WTC11 (cell line): ENCODE measurements around the gene INTS7. TPM values are rescaled to one million over a fixed set of nuclear protein-coding genes. Genes with fewer than 3 reads are reported as not detected.

ENCODE experiments used
- ATAC-seq: fragments of 200-7000 bp; cut with Tn5 transposase; 2 replicates; pipeline ENCODE4 v1.10.0; 2021; ENCODE audit warnings: mild to moderate bottlenecking, moderate library complexity
- CTCF ChIA-PET: fragments of 300-600 bp; sonication (Branson Sonifier 250); formaldehyde crosslinking; loops from one replicate; lab custom pipeline; 2021; ENCODE audit warnings: antibody characterized with exemption; lab: Charles Lee
- POLR2A ChIA-PET: fragments of 350-600 bp; sonication (Branson Sonifier 250); formaldehyde crosslinking; loops from one replicate; lab custom pipeline; 2021; ENCODE audit warnings: antibody characterized with exemption; lab: Charles Lee
- DNase-seq: peaks from one replicate; pipeline ENCODE4 v3.0.0; 2021; ENCODE audit warnings: low spot score
- H3K27ac Mint-ChIP-seq: 2 replicates; pipeline ENCODE4 v1.8.0; 2021; ENCODE audit warnings: mixed read lengths
- H3K27me3 Mint-ChIP-seq: 2 replicates; pipeline ENCODE4 v1.8.0; 2021; ENCODE audit warnings: low read depth, mild to moderate bottlenecking, moderate library complexity, mixed read lengths
- H3K36me3 Mint-ChIP-seq: 2 replicates; pipeline ENCODE4 v1.8.0; 2021; ENCODE audit warnings: mixed read lengths
- H3K4me1 Mint-ChIP-seq: 2 replicates; pipeline ENCODE4 v1.8.0; 2022; ENCODE audit warnings: mixed read lengths
- H3K4me3 Mint-ChIP-seq: 2 replicates; pipeline ENCODE4 v1.8.0; 2021; ENCODE audit warnings: mild to moderate bottlenecking, moderate library complexity, mixed read lengths
- H3K9me3 Mint-ChIP-seq: 2 replicates; pipeline ENCODE4 v1.8.0; 2021; ENCODE audit warnings: mixed read lengths
- CREB1 ChIP-seq: sonication (generic); formaldehyde crosslinking; IDR thresholded peaks from 2 replicates; pipeline ENCODE4 v1.8.0; 2023; ENCODE audit warnings: mild to moderate bottlenecking, missing genetic modification reagents
- CREM ChIP-seq: sonication (generic); formaldehyde crosslinking; IDR thresholded peaks from 2 replicates; pipeline ENCODE4 v1.8.1; 2022; ENCODE audit warnings: mild to moderate bottlenecking, missing genetic modification reagents, moderate library complexity
- ELF4 ChIP-seq: sonication (generic); formaldehyde crosslinking; IDR thresholded peaks from 2 replicates; pipeline ENCODE4 v1.8.1; 2022; ENCODE audit warnings: low read depth, mild to moderate bottlenecking, moderate library complexity, missing genetic modification reagents
- FOXJ3 ChIP-seq: sonication (generic); formaldehyde crosslinking; IDR thresholded peaks from 2 replicates; pipeline ENCODE4 v1.9.0; 2021; ENCODE audit warnings: missing genetic modification reagents, mild to moderate bottlenecking, borderline replicate concordance
- FOXK1 ChIP-seq: sonication (generic); formaldehyde crosslinking; IDR thresholded peaks from 2 replicates; pipeline ENCODE4 v1.8.0; 2022; ENCODE audit warnings: mild to moderate bottlenecking, moderate library complexity, missing genetic modification reagents
- IRF2 ChIP-seq: sonication (generic); formaldehyde crosslinking; IDR thresholded peaks from 2 replicates; pipeline ENCODE4 v1.8.0; 2022; ENCODE audit warnings: low read depth, missing genetic modification reagents, borderline replicate concordance
- JUN ChIP-seq: sonication (generic); formaldehyde crosslinking; IDR thresholded peaks from 2 replicates; pipeline ENCODE4 v1.8.0; 2023; ENCODE audit warnings: mild to moderate bottlenecking, missing genetic modification reagents
- NFE2L1 ChIP-seq: sonication (generic); formaldehyde crosslinking; IDR thresholded peaks from 2 replicates; pipeline ENCODE4 v1.8.1; 2023; ENCODE audit warnings: missing genetic modification reagents
- TP53 ChIP-seq: sonication (generic); formaldehyde crosslinking; IDR thresholded peaks from 2 replicates; pipeline ENCODE4 v1.8.1; 2023; ENCODE audit warnings: mild to moderate bottlenecking, missing genetic modification reagents
- ZBTB21 ChIP-seq: sonication (generic); formaldehyde crosslinking; IDR thresholded peaks from 2 replicates; pipeline ENCODE4 v1.8.1; 2023; ENCODE audit warnings: mild to moderate bottlenecking, missing genetic modification reagents, borderline replicate concordance
- ZNF219 ChIP-seq: sonication (generic); formaldehyde crosslinking; IDR thresholded peaks from 2 replicates; pipeline ENCODE4 v1.8.0; 2023; ENCODE audit warnings: missing genetic modification reagents, mild to moderate bottlenecking, borderline replicate concordance
- total RNA-seq: library from RNA; stranded (reverse); gene quantifications from 3 replicates; pipeline ENCODE4 v1.2.3, GENCODE V29; 2021
- TF ChIP-seq, protein P1 (sequence below): sonication (generic); formaldehyde crosslinking; IDR thresholded peaks from 2 replicates; pipeline ENCODE4 v1.8.0; 2022; ENCODE audit warnings: mild to moderate bottlenecking, missing genetic modification reagents
- TF ChIP-seq, protein P2 (sequence below): sonication (generic); formaldehyde crosslinking; IDR thresholded peaks from 2 replicates; pipeline ENCODE4 v1.8.1; 2023; ENCODE audit warnings: mild to moderate bottlenecking, missing genetic modification reagents, moderate library complexity
- TF ChIP-seq, protein P3 (sequence below): sonication (generic); formaldehyde crosslinking; IDR thresholded peaks from 2 replicates; pipeline ENCODE4 v1.8.0; 2023; ENCODE audit warnings: missing genetic modification reagents
- TF ChIP-seq, protein P4 (sequence below): sonication (generic); formaldehyde crosslinking; IDR thresholded peaks from 2 replicates; pipeline ENCODE4 v1.8.1; 2023; ENCODE audit warnings: mild to moderate bottlenecking, moderate library complexity, missing genetic modification reagents
- TF ChIP-seq, protein P5 (sequence below): sonication (generic); formaldehyde crosslinking; IDR thresholded peaks from 2 replicates; pipeline ENCODE4 v1.8.0; 2022; ENCODE audit warnings: mild to moderate bottlenecking, missing genetic modification reagents
- TF ChIP-seq, protein P6 (sequence below): sonication (generic); formaldehyde crosslinking; IDR thresholded peaks from 2 replicates; pipeline ENCODE4 v1.8.0; 2023; ENCODE audit warnings: missing genetic modification reagents, mild to moderate bottlenecking, borderline replicate concordance
- TF ChIP-seq, protein P7 (sequence below): sonication (generic); formaldehyde crosslinking; IDR thresholded peaks from 2 replicates; pipeline ENCODE4 v1.8.0; 2023; ENCODE audit warnings: mild to moderate bottlenecking, missing genetic modification reagents

The INTS7 gene
- total RNA-seq, 1 experiment from 2014 or later: 17.2 TPM

DNA sequence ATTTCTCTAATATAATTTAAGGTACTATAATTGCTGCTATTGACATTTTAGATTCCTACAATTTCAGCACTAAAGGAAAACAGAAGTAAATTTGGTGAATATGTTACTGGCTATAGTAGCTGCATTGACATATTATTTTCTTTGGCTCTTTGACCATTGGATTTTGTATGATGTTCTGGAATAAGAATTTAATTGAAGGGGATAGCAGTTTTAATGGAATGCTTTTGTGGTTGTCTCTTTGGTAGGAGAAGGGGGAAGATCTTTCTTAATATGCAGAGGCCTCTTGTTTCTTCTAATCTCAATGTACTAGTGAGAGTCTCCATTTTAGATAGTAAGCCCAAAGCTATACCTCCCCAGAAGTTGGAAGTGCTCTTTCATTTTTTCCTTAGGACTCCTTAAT lies 7.1 kb upstream of the INTS7 start (continued):
- TF ChIP-seq, protein P1, sequence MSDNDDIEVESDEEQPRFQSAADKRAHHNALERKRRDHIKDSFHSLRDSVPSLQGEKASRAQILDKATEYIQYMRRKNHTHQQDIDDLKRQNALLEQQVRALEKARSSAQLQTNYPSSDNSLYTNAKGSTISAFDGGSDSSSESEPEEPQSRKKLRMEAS (CRISPR knock-in tag): no peak
- TF ChIP-seq CREB1 (CRISPR knock-in tag): no peak
- TF ChIP-seq, protein P2, sequence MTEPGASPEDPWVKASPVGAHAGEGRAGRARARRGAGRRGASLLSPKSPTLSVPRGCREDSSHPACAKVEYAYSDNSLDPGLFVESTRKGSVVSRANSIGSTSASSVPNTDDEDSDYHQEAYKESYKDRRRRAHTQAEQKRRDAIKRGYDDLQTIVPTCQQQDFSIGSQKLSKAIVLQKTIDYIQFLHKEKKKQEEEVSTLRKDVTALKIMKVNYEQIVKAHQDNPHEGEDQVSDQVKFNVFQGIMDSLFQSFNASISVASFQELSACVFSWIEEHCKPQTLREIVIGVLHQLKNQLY: no peak
- TF ChIP-seq, protein P3, sequence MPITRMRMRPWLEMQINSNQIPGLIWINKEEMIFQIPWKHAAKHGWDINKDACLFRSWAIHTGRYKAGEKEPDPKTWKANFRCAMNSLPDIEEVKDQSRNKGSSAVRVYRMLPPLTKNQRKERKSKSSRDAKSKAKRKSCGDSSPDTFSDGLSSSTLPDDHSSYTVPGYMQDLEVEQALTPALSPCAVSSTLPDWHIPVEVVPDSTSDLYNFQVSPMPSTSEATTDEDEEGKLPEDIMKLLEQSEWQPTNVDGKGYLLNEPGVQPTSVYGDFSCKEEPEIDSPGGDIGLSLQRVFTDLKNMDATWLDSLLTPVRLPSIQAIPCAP (CRISPR knock-in tag): no peak

DNA sequence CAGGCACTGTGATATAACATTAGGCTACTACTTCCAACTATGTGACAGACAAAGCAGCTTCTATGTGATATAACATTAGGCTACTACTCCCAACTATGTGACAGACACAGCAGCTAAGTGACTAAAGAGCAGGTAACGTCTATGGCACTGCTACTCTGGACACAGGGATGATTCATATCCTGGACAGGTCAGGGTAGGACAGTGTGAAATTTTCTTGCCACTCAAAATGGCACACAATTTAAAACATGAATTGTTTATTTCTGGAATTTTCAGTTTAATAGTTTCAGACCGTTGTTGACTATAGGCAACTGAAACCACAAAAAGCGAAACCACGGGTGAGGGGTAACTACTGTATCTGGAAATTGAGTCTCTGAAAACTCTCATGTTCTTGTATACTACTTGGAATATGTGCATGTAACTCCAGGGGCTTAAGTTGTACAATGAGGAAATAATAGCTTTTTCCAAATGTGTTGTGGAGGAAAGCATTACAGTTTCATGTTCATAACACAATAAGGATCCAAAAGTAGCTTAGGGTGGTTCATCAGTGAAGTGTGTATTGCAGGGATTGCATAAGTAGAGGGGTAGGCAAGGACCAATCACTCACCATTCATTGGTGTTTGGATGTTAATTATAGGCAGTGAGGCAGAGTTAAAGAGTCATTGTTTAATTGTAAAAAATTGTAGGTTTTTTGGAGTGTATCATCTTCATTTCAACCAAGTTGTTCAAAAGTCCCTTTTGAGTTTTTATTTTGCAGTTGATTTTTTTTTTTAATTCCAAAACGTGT lies 5.5 kb upstream of the INTS7 start:
- POLR2A ChIA-PET: no interaction called here
- TF ChIP-seq ZBTB21 (CRISPR knock-in tag) (no peak), IRF2 (CRISPR knock-in tag) (no peak), ELF4 (CRISPR knock-in tag) (no peak), CREM (no peak), ZNF219 (CRISPR knock-in tag) (no peak), FOXK1 (CRISPR knock-in tag) (no peak), FOXJ3 (CRISPR knock-in tag) (no peak), NFE2L1 (CRISPR knock-in tag) (no peak), TP53 (no peak), JUN (CRISPR knock-in tag) (no peak)
- TF ChIP-seq, protein P4, sequence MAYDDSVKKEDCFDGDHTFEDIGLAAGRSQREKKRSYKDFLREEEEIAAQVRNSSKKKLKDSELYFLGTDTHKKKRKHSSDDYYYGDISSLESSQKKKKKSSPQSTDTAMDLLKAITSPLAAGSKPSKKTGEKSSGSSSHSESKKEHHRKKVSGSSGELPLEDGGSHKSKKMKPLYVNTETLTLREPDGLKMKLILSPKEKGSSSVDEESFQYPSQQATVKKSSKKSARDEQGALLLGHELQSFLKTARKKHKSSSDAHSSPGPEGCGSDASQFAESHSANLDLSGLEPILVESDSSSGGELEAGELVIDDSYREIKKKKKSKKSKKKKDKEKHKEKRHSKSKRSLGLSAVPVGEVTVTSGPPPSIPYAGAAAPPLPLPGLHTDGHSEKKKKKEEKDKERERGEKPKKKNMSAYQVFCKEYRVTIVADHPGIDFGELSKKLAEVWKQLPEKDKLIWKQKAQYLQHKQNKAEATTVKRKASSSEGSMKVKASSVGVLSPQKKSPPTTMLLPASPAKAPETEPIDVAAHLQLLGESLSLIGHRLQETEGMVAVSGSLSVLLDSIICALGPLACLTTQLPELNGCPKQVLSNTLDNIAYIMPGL: no peak
- TF ChIP-seq, protein P2: no peak
- TF ChIP-seq, protein P5, sequence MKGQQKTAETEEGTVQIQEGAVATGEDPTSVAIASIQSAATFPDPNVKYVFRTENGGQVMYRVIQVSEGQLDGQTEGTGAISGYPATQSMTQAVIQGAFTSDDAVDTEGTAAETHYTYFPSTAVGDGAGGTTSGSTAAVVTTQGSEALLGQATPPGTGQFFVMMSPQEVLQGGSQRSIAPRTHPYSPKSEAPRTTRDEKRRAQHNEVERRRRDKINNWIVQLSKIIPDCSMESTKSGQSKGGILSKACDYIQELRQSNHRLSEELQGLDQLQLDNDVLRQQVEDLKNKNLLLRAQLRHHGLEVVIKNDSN (CRISPR knock-in tag): no peak
- TF ChIP-seq, protein P6, sequence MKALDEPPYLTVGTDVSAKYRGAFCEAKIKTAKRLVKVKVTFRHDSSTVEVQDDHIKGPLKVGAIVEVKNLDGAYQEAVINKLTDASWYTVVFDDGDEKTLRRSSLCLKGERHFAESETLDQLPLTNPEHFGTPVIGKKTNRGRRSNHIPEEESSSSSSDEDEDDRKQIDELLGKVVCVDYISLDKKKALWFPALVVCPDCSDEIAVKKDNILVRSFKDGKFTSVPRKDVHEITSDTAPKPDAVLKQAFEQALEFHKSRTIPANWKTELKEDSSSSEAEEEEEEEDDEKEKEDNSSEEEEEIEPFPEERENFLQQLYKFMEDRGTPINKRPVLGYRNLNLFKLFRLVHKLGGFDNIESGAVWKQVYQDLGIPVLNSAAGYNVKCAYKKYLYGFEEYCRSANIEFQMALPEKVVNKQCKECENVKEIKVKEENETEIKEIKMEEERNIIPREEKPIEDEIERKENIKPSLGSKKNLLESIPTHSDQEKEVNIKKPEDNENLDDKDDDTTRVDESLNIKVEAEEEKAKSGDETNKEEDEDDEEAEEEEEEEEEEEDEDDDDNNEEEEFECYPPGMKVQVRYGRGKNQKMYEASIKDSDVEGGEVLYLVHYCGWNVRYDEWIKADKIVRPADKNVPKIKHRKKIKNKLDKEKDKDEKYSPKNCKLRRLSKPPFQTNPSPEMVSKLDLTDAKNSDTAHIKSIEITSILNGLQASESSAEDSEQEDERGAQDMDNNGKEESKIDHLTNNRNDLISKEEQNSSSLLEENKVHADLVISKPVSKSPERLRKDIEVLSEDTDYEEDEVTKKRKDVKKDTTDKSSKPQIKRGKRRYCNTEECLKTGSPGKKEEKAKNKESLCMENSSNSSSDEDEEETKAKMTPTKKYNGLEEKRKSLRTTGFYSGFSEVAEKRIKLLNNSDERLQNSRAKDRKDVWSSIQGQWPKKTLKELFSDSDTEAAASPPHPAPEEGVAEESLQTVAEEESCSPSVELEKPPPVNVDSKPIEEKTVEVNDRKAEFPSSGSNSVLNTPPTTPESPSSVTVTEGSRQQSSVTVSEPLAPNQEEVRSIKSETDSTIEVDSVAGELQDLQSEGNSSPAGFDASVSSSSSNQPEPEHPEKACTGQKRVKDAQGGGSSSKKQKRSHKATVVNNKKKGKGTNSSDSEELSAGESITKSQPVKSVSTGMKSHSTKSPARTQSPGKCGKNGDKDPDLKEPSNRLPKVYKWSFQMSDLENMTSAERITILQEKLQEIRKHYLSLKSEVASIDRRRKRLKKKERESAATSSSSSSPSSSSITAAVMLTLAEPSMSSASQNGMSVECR: no peak
- TF ChIP-seq, protein P7, sequence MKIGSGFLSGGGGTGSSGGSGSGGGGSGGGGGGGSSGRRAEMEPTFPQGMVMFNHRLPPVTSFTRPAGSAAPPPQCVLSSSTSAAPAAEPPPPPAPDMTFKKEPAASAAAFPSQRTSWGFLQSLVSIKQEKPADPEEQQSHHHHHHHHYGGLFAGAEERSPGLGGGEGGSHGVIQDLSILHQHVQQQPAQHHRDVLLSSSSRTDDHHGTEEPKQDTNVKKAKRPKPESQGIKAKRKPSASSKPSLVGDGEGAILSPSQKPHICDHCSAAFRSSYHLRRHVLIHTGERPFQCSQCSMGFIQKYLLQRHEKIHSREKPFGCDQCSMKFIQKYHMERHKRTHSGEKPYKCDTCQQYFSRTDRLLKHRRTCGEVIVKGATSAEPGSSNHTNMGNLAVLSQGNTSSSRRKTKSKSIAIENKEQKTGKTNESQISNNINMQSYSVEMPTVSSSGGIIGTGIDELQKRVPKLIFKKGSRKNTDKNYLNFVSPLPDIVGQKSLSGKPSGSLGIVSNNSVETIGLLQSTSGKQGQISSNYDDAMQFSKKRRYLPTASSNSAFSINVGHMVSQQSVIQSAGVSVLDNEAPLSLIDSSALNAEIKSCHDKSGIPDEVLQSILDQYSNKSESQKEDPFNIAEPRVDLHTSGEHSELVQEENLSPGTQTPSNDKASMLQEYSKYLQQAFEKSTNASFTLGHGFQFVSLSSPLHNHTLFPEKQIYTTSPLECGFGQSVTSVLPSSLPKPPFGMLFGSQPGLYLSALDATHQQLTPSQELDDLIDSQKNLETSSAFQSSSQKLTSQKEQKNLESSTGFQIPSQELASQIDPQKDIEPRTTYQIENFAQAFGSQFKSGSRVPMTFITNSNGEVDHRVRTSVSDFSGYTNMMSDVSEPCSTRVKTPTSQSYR (CRISPR knock-in tag): no peak

More for the DNA sequence above, 5.5 kb upstream of the INTS7 start:
- Mint-ChIP-seq H3K36me3 (peaks cover 19% of the 10 kb centered on the region), H3K9me3 (no peaks in the 10 kb centered on the region), H3K4me1 (peaks cover 27% of the 10 kb centered on the region), H3K27ac (peak overlapping the region; percentile 80), H3K4me3 (no peak overlapping the region), H3K27me3 (no peaks in the 10 kb centered on the region)
- DNase-seq (no peak), ATAC-seq (no peak)
- CTCF ChIA-PET: no interaction called here
